ENCODE data around the gene IFIT3. TPM values are rescaled to one million over a fixed set of nuclear protein-coding genes. Genes with fewer than 3 reads are reported as not detected.
A peak's percentile ranks its signal among the peaks of the same experiment; 100 is the strongest.

IFIT3 gene
- total RNA-seq, 1 donor from 2014 or later, result 16.8 TPM

DNA sequence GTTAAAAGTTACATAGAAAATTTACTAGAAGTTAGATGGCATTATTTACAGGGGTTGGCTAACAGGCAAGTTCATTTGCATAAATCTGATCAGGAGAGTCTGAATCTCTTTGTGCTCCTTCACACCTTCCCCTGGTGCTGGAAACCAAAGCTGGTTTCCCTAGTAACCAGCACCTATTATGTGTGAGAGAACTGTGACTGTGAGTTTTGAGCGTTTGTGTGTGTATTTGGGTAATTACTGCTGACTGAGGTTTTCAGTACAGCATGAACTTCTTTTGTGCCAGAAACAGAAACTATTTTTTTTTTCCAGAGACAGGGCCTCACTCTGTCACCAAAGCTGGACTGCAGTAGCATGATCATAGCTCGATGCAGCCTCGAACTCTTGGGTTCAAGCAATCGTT lies 39.7 kb downstream of the IFIT3 start:
- DNase-seq (ENCODE audit: low spot score), result no peak
- peaks cover 36% of the 10 kb centered on the region for H3K4me1 Mint-ChIP-seq (ENCODE audit: unreplicated experiment)
- no peaks in the 10 kb centered on the region for H3K36me3 Mint-ChIP-seq (ENCODE audit: low read depth, unreplicated experiment)
- H3K4me3 Mint-ChIP-seq (ENCODE audit: unreplicated experiment), result no peak overlapping the region
- H3K9me3 Mint-ChIP-seq (ENCODE audit: unreplicated experiment), result no peaks in the 10 kb centered on the region
- peak overlapping the region; percentile 19 for H3K27ac Mint-ChIP-seq (ENCODE audit: unreplicated experiment)
- H3K27me3 Mint-ChIP-seq (ENCODE audit: unreplicated experiment), result peaks cover 6% of the 10 kb centered on the region
- TF ChIP-seq, protein P1, sequence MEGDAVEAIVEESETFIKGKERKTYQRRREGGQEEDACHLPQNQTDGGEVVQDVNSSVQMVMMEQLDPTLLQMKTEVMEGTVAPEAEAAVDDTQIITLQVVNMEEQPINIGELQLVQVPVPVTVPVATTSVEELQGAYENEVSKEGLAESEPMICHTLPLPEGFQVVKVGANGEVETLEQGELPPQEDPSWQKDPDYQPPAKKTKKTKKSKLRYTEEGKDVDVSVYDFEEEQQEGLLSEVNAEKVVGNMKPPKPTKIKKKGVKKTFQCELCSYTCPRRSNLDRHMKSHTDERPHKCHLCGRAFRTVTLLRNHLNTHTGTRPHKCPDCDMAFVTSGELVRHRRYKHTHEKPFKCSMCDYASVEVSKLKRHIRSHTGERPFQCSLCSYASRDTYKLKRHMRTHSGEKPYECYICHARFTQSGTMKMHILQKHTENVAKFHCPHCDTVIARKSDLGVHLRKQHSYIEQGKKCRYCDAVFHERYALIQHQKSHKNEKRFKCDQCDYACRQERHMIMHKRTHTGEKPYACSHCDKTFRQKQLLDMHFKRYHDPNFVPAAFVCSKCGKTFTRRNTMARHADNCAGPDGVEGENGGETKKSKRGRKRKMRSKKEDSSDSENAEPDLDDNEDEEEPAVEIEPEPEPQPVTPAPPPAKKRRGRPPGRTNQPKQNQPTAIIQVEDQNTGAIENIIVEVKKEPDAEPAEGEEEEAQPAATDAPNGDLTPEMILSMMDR (IDR thresholded peaks at IDR 0.05; ENCODE audit: unreplicated experiment), result no peak

DNA sequence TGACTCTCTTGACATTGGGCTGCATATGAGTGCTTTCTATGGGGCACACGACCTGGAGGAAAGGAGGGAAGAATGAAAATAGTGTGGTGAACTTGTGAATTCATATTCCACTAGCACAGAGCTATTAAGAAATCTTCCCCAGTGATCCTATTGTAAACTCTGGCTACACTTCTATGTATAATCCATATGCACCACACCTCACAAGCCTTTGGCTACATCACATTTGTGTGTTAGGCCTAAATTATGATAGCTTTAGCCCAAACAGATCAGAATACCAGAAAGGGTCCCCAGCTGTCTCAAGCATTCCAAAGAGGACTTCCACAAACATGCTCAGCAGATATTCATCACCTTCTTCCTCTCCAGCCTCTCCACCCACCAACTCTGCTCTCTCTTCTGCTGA lies 40.3 kb downstream of the IFIT3 start:
- Mint-ChIP-seq H3K4me1 (ENCODE audit: unreplicated experiment) (peaks cover 35% of the 10 kb centered on the region), H3K4me3 (ENCODE audit: unreplicated experiment) (no peak overlapping the region), H3K27me3 (ENCODE audit: unreplicated experiment) (peaks cover 6% of the 10 kb centered on the region), H3K9me3 (ENCODE audit: unreplicated experiment) (no peaks in the 10 kb centered on the region), H3K36me3 (ENCODE audit: low read depth, unreplicated experiment) (no peaks in the 10 kb centered on the region), H3K27ac (ENCODE audit: unreplicated experiment) (peak overlapping the region; percentile 20)
- no peak for DNase-seq (ENCODE audit: low spot score)
- TF ChIP-seq, protein P1 (IDR thresholded peaks at IDR 0.05; ENCODE audit: unreplicated experiment), result no peak

DNA sequence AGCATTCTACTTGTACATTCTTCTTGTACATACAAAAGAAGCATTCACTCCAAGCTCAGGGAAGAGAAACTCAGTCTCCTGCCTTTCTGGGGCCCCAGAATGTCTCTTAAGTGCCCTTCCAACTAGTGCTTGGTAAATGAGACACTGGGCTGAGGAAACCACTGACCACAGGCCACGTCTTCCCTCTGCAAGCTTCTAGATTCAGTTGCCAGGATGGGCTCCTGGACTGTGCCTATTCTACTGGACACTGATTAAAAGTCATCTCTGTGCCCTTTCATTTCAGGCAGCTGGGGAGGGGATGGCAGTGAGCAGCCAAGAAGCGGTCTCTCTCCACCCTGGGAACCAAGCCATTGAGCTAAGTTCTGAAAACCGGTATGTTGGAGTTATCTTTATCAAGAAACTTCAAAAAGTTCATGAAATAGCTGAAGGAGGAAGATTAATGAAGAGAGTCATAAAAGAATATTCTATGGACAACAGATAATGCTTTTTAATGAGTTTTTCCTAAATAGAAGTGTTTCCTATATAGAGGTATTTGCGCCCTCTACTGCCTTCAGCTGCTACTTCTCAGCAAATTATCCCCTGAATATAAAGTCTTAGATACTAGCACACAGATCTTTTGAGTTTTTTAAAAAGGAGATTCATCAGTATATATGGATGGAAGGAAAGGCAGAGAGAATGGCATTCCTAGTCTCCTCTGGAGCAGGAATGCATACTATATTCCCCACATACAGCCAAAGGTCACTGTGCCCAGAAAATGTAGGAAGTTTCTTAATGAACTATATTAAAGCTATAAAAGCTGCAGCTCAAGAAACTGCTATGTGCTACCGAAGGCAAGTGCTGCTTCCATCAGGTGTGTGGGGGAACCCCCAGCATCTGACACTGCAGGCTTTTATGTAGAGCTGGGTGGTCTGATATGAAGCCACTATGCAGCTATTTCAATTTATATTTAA lies 41.6 kb downstream of the IFIT3 start:
- Mint-ChIP-seq H3K27ac (ENCODE audit: unreplicated experiment) (peak overlapping the region; percentile 58), H3K27me3 (ENCODE audit: unreplicated experiment) (peaks cover 6% of the 10 kb centered on the region), H3K4me1 (ENCODE audit: unreplicated experiment) (peaks cover 42% of the 10 kb centered on the region), H3K4me3 (ENCODE audit: unreplicated experiment) (no peak overlapping the region), H3K9me3 (ENCODE audit: unreplicated experiment) (no peaks in the 10 kb centered on the region), H3K36me3 (ENCODE audit: low read depth, unreplicated experiment) (no peaks in the 10 kb centered on the region)
- TF ChIP-seq, protein P1 (IDR thresholded peaks at IDR 0.05; ENCODE audit: unreplicated experiment), result no peak
- no peak for DNase-seq (ENCODE audit: low spot score)

DNA sequence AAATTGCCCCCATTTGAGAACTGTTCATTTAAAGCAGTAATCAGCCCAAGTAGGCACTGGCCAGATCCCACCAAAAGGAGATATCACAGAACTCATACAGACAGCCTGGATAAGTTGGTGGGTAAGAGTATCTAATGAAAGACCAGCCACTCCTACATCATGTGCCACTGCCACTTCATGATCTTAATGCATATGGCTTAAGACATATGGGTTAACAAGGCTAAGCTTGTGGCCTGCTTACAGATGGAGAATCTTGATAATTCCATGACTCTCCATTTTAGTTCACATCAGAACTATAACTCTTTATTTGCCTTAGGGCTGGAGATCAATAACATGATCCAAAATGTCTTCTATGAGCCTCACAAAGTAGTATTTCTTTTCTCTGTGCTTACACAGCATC lies 43.3 kb downstream of the IFIT3 start:
- Mint-ChIP-seq H3K27me3 (ENCODE audit: unreplicated experiment) (peaks cover 6% of the 10 kb centered on the region), H3K4me1 (ENCODE audit: unreplicated experiment) (peaks cover 49% of the 10 kb centered on the region), H3K27ac (ENCODE audit: unreplicated experiment) (no peak overlapping the region), H3K9me3 (ENCODE audit: unreplicated experiment) (no peaks in the 10 kb centered on the region), H3K36me3 (ENCODE audit: low read depth, unreplicated experiment) (no peaks in the 10 kb centered on the region), H3K4me3 (ENCODE audit: unreplicated experiment) (no peak overlapping the region)
- no peak for DNase-seq (ENCODE audit: low spot score)
- TF ChIP-seq, protein P1 (IDR thresholded peaks at IDR 0.05; ENCODE audit: unreplicated experiment), result no peak

DNA sequence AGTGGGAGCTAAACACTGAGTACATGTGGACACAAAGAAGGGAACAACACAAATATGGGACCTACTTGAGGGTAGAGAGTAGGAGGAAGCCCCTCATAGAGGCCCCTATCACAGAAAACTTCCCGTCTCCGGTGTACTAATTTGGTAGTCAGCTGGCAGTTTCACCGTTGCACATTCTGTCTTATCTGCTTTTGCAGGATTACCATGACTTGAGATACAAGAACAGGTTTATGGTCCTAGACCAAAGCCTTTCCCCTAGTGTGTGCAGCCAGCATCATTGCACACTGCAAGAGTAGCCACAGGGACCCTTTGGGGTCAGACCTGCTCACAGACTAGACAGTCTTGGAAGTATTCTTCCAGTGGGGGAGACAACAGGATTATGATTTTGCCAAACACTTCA lies 44.2 kb downstream of the IFIT3 start:
- DNase-seq (ENCODE audit: low spot score), result no peak
- H3K27me3 Mint-ChIP-seq (ENCODE audit: unreplicated experiment), result peaks cover 6% of the 10 kb centered on the region
- H3K36me3 Mint-ChIP-seq (ENCODE audit: low read depth, unreplicated experiment), result no peaks in the 10 kb centered on the region
- TF ChIP-seq, protein P1 (IDR thresholded peaks at IDR 0.05; ENCODE audit: unreplicated experiment), result no peak
- H3K4me3 Mint-ChIP-seq (ENCODE audit: unreplicated experiment), result no peak overlapping the region
- peaks cover 47% of the 10 kb centered on the region for H3K4me1 Mint-ChIP-seq (ENCODE audit: unreplicated experiment)
- no peak overlapping the region for H3K27ac Mint-ChIP-seq (ENCODE audit: unreplicated experiment)
- no peaks in the 10 kb centered on the region for H3K9me3 Mint-ChIP-seq (ENCODE audit: unreplicated experiment)

Measured in endothelial cell (in vitro differentiated cells).